HG02759 (cell line): ENCODE measurements around the gene TRIM7.
"Not testable (repeated sequence)": the region's sequence is repeated elsewhere in the genome, so short reads cannot be mapped to it uniquely, and the experiment has no call there.

Experiments used
- ATAC-seq: cut with Tn5 transposase; IDR thresholded peaks from one replicate; pipeline ENCODE4 v1.9.1; 2021; ENCODE audit warnings: mild to moderate bottlenecking, moderate library complexity; ENCODE audit not compliant: unreplicated experiment

TRIM7 gene

DNA sequence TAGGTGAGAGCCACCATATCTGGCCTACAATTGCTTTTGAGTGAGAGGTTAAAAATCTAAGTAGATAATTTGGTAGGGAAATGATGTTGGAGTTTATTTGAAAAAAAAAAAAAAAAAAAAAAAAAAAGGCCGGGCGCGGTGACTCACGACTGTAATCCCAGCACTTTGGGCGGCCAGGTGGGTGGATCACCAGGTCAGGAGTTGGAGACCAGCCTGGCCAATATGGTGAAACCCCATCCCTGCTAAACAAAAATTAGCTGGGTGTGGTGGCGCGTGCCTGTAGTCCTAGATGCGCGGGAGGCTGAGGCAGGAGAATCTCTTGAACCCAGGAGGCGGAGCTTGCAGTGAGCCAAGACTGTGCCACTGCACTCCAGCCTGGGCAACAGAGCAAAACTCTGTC lies 9.3 kb upstream of the TRIM7 start:
- ATAC-seq, result not testable (repeated sequence)

- no peak for ATAC-seq
Observed at GRCh38 chr5:181212934-181213333, 7.9 kb upstream of the TRIM7 start.

GRCh38 chr5:181212080-181212479 lies 7.1 kb upstream of the TRIM7 start:
- ATAC-seq, result no peak

- no peak for ATAC-seq
Observed at GRCh38 chr5:181211208-181211607, 6.2 kb upstream of the TRIM7 start.

DNA sequence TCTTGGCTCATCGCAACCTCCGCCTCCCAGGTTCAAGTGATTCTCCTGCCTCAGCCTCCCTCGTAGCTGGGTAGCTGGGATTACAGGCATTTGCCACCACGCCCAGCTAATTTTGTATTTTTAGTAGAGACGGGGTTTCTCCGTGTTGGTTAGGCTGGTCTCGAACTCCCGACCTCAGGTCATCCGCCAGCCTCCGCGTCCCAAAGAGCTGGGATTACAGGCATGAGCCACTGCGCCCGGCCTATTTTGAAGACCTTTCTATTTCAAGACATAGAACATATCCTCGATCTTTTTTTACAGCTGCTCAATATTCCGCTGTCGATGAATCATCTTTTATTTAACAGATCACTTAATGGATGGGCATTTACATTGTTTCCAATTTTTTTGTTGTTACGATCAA lies 5.7 kb upstream of the TRIM7 start:
- ATAC-seq, result not testable (repeated sequence)

GRCh38 chr5:181210148-181210547 lies 5.2 kb upstream of the TRIM7 start:
- not testable (repeated sequence) for ATAC-seq

- not testable (repeated sequence) for ATAC-seq
Observed at GRCh38 chr5:181209006-181209405, 4.0 kb upstream of the TRIM7 start.

DNA sequence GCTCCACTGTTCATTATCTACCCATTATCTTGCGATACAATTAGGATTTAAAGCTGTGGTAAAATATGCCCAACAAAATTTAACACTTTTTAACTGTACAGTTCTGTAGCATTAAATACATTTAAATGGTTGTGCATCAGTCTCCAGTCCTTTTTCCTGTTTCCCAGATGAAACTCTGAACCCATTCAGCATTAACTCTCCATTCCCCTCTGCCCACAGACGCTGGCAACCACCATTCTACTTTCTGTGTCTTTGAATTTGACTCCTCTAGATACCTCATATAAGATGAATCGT lies 2.9 kb upstream of the TRIM7 start:
- no peak for ATAC-seq

GRCh38 chr5:181207214-181207959 lies 2.4 kb upstream of the TRIM7 start:
- peak; percentile 58 for ATAC-seq

DNA sequence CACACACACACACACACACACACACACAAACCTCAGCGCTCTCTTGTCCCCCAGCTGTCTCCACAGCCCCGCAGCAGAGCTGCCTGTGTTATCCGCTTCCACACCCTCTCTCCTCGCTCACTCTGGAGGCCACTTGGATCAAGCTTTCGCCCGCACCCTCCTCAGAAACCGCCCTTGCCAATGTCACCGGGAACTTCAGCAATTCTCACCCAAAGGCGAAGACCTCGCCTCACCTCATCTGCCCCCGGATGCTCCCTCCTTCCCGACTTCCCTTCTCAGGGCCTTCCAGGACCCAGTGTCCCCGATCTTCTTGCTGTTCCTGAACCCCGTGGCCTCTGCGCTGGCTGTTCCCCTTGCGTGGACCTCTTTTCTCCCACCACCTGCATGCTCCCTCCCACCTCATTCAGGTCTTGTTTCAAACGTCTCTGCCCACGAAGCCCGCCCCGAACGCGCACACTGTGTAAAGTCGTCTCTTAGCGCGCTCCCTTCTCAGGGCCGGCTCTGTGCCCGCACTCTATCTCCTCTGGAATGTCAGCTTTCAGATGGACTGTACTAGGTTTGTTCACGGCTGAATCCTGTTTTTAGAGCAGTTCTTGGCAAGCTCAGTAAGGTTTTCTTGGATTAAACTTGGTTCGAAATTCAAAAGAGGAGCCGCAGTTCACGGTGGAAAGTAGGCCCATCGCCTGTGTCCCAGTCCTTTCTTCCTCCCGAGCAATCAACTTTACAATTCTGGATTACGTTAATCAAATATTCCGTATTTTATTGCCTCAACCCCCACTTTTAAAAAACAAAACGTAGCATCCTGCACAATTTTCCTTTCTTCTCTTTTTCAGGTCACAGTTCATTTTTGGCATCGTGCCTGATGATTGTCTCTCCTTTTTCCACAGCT lies 1.0 kb upstream of the TRIM7 start:
- no peak for ATAC-seq

DNA sequence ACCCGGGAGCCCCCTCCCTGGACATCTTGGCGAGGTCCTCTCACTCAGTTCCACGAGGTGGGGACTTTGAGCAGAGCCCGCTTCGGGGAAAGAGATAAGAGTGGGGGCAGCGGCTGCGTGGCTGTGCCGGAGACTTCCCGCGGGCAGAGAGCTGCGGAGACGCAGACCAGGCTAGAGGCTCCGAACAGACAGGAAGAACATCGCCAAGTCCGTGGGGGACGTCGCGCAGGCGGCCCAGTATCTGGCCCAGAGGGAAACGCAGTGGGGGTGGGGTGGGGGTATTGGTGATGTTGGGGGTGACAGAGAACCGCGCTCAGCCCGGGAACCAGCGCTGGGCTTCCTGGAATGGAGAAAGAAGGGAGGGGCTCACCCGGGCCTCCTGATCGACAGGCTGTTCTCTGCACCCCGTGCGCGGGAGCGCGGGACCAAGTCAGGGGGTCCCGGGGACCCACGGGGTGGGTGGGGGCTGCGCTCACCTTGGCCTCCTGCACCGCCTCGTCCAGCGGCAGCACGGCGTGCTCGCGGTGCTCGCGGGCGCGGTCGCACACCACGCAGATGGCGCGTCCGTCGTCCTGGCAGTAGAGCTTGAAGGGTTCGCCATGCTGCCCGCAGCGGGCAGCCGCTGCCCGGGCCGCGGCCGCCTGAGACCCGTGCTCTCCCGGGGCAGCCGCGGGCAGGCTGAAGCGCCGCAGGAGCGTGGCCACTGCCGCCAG lies 727 bp downstream of the TRIM7 start:
- ATAC-seq, result no peak

DNA sequence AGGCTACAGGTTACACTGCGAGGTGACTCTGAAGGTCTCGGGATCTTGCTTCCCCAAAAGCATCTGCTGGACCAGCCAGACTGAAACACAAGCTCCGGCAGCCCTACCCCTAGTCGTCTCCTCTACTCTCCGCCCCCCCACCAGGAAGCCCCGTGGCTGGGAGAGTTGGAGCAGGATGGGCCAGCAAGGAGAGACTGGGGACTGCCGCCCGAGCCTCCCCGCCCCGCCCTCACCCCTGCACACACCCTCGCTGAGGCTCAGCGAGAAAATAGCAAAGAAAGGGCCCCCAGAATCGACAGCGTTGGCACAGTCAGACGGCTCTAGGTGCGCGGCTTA lies 1.3 kb downstream of the TRIM7 start:
- no peak for ATAC-seq

GRCh38 chr5:181203093-181203711 lies 1.8 kb downstream of the TRIM7 start:
- no peak for ATAC-seq

- no peak for ATAC-seq
Observed at GRCh38 chr5:181200816-181201215, 4.2 kb downstream of the TRIM7 start.

GRCh38 chr5:181199881-181200638 lies 4.9 kb downstream of the TRIM7 start:
- ATAC-seq, result no peak

- peak; percentile 76 for ATAC-seq
Observed at GRCh38 chr5:181198905-181199519, 6.0 kb downstream of the TRIM7 start.

GRCh38 chr5:181198106-181198685 lies 6.8 kb downstream of the TRIM7 start:
- ATAC-seq, result no peak

- ATAC-seq, result no peak
Observed at GRCh38 chr5:181197326-181197951, 7.6 kb downstream of the TRIM7 start.

DNA sequence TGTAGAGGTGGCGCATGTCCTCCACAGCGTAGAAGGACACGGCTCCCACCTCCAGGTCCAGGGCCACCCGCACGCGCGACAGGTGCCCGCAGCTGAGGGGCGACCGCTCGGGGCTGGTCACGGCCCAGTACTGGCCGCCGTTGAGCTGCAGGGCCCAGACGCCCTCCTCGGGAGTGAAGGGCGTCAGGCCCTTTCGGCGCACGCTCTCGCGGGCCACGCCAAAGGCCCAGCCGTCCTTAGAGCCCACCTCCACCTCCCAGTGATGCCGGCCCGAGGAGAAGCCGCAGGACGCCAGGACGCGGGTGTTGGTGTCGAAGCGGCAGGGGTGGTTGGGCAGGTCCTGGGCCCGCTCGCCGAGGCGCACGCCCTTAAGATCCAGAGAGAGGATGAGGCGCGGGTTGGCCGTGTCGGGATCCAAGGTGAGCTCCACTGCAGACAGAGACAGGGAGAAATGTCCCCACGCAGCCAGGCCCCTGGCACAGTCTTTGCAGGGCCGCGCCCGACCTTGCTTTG lies 9.7 kb downstream of the TRIM7 start:
- ATAC-seq, result no peak
